GM12872 (cell line): ENCODE results near the gene KCNH1.

Source experiments
- TF ChIP-seq, protein P1 (sequence below): IDR thresholded peaks from 3 replicates; pipeline ENCODE4 v1.5.1; 2011; ENCODE audit warnings: low read depth, mild to moderate bottlenecking, low read length, moderate library complexity; ENCODE audit not compliant: insufficient read depth

Gene KCNH1

DNA sequence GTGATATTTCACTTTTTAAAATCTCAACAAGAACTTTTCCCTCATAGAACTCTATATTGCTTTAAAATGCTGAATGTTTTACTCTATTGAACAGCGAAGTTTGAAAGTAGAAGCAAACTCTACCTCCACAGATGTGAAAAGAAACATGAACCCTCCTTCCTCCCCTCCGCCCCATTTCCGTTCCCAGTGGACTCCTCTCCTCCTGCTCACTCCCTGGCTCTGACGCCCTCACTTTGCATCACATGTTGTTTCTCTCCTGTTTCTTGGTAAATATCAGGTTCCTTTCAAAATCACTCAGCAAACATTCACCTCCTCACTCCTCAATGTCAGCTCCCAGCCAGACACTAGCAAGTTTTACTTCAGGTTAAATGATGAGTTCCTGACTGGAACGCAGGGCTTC lies 34.6 kb downstream of the KCNH1 start:
- TF ChIP-seq, protein P1, sequence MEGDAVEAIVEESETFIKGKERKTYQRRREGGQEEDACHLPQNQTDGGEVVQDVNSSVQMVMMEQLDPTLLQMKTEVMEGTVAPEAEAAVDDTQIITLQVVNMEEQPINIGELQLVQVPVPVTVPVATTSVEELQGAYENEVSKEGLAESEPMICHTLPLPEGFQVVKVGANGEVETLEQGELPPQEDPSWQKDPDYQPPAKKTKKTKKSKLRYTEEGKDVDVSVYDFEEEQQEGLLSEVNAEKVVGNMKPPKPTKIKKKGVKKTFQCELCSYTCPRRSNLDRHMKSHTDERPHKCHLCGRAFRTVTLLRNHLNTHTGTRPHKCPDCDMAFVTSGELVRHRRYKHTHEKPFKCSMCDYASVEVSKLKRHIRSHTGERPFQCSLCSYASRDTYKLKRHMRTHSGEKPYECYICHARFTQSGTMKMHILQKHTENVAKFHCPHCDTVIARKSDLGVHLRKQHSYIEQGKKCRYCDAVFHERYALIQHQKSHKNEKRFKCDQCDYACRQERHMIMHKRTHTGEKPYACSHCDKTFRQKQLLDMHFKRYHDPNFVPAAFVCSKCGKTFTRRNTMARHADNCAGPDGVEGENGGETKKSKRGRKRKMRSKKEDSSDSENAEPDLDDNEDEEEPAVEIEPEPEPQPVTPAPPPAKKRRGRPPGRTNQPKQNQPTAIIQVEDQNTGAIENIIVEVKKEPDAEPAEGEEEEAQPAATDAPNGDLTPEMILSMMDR, result no peak

DNA sequence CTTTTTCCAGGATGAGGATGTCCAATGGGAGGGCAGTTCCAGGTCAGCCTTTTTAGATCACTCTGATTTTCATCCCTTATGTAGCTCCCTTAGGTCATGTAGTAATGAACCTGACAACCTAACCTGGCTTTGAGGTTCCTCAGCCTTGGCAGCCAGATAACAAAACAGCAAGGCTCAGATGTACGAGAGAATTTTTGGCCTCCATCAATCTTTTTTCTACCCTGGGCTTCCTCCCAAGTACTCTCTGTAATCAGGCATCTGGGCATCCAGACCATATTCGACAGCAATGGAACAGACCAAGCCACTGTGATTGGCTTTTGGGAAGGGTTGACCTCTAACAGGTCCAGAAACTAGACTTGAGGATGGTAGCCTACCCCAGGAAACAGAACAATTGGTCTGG lies 38.6 kb downstream of the KCNH1 start:
- TF ChIP-seq, protein P1, result no peak

DNA sequence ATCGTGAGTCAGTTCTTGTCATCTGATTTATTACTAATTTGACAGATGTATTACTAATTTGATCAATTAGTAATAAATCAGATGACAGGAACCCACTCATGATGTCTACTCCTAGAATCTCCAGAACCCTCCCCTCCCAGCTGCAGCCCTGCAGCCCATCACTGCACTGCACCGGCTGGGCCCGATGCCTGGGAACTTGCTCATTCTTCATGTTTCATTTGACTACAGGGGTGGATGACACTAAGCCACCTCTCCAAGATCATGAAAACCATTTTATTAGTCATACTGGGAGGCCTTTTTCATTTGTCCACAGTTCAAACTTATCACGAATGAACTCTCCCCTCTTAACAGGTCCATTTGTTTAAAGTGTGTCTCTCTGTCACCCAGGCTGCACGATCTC lies 41.0 kb downstream of the KCNH1 start:
- TF ChIP-seq, protein P1, result no peak

DNA sequence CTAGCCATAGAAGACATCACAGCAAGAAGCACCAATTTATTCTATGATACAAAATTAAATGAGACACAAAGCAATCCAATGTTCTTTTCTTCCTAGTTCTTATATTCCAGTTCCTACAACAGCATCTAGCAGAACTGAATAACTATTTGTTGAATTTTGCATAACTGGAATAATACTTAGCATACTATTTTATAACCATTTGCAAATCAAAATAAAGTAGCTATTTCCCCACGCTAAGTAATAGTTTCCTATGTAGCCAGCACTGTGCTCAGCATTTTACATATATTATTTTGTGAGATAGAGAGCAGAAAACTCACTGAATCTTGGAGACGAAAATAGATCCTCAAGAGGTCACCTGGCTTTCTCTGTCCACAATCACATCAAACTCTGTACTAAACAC lies 42.1 kb downstream of the KCNH1 start:
- TF ChIP-seq, protein P1, result no peak

DNA sequence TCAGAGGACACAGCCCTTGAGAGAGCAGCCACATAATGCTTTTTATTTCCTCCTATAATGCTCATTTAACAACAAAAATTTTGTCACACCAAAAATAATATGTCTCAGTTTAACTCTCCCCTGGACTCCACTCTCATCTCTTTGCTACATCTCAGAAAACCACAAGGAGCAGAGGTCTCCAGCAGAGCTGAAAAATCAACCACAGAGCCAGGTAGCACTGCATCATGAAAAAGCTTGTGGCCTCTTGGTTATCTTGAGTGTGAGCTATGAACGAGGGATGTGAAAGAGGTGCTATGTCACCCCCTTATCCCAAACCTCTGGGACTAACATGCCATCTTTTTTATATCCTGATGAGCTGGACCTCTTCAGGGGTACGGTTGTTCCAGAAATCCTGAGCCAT lies 44.4 kb downstream of the KCNH1 start:
- TF ChIP-seq, protein P1, result no peak

DNA sequence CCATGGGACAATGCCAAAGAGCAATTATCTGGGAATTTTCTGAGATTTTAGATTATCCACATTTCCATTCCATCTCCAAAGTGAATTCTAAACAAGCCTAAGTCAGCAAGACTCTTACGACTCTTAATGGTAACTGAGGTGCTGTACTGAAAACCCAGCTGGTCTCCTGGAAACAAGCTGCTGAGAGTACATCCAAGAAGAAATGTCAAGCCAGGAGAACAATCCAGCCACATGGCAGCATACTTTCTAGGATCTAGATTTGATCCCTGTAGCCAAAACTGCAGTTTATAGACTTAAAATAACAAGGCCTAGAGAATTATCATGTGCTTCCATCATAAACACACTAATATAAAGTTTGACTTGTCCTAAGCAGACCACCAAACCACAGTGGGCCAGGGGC lies 45.8 kb downstream of the KCNH1 start:
- TF ChIP-seq, protein P1, result no peak

DNA sequence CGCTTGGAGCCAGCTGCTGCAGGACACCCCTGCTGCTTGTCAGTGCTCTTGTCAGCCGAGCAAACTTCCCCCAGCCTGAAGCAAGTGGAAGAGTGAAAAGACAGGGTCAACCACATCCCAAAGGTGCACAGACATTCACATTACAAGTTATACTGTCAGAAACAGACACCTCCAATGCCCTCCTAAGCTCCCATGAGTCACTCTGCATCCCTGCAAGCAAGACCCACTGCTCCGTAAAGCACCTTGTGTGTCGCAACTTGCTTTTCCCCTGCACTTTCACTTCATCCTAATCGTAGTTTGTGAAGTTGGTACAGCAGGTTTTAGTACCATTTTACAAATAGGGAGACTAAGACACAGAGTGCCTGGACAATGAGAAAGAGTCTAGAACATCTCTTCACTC lies 51.1 kb downstream of the KCNH1 start:
- TF ChIP-seq, protein P1, result no peak

DNA sequence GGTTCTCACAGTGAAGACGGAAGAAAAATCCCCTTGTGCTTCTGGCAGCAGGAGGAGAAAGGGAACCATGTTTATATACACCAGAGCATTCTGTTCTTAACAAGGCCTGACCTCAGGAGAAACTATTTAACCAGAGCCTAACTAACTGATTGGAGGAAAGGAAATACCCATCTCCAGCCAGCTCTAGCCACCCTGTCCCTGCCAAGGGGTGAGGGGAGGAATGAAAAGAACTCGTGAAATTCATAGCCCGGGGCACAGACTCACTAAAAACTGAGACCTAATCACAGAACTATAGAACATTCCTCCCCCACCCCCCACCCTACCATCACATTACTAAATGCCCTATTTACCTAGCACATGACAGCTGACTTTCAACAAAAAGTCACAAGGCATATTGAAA lies 65.0 kb downstream of the KCNH1 start:
- TF ChIP-seq, protein P1, result no peak
